ENCODE measurements around the gene PLCB3. TPM values are rescaled to one million over a fixed set of nuclear protein-coding genes. Genes with fewer than 3 reads are reported as not detected.

PLCB3 gene
- total and polyA plus RNA-seq, 2 of the 13 experiments (the other 11 are each of a cell fraction or from before 2014, with no cell fraction given): 7.5 to 13.8 TPM

DNA sequence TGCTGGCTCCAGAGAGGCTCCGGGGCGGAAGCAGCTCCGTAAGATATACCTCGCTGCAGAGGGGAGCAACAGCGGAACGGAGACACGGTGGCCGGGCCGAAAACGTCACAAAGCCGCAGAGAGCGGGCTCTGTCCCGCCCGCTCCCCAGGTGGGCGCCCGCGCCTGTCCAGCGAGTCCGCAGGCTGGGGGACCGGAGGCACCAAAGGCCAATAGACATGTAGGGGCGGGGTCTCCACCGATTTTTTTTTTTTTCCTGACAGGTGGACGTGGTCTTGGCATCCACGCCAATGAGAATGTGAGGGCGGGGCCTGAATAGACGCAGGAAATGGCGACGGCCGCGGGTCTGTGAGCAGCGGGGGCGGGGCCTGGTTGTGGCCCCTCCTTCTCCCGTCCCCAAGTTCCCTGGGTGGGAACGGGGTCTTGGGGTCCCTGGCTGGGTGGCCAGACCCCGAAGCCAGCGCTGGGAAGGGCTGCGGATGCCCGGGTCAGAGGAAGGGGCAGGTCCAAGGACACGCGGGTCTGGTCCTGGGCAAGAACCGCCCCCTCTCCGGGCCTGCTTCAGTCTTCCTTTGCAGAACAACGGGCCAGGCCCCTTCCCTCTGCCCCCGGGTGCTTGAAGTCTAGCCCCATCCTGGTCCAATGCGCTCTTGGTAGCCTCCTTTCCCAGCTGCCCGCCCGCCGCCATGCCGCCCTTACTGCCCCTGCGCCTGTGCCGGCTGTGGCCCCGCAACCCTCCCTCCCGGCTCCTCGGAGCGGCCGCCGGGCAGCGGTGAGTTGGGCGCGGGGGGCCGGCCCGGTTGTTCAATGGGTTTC, 21.0 kb upstream of the PLCB3 start, which contains the start of gene DNAJC4 (continued):
- no peak for TF ChIP-seq MLLT10 (CRISPR knock-in tag; IDR thresholded peaks at IDR 0.05)
- TF ChIP-seq BRCA1 (CRISPR knock-in tag; IDR thresholded peaks at IDR 0.05): no peak
- no peak for TF ChIP-seq NFIB (CRISPR knock-in tag; IDR thresholded peaks at IDR 0.05; ENCODE audit: borderline replicate concordance)
- no peak for TF ChIP-seq ZFP82 (CRISPR knock-in tag; IDR thresholded peaks at IDR 0.05; ENCODE audit: borderline replicate concordance)
- no peak for TF ChIP-seq ZUFSP (CRISPR knock-in tag; IDR thresholded peaks at IDR 0.05; ENCODE audit: borderline replicate concordance)
- peak; percentile 24 for TF ChIP-seq MAX (IDR thresholded peaks at IDR 0.05)
- no peak for TF ChIP-seq ZNF674 (CRISPR knock-in tag; IDR thresholded peaks at IDR 0.05; ENCODE audit: low read depth)
- TF ChIP-seq GLI4 (CRISPR knock-in tag; IDR thresholded peaks at IDR 0.05; ENCODE audit: borderline replicate concordance): no peak; the same call in 1 of the 2 replicates
- no peak for TF ChIP-seq KLF13 (CRISPR knock-in tag; IDR thresholded peaks at IDR 0.05)
- TF ChIP-seq FOXO1 (CRISPR knock-in tag; IDR thresholded peaks at IDR 0.05): no peak
- no peak for TF ChIP-seq ZNF34 (CRISPR knock-in tag; IDR thresholded peaks at IDR 0.05; ENCODE audit: borderline replicate concordance)
- TF ChIP-seq ZBTB40 (IDR thresholded peaks at IDR 0.05): no peak
- TF ChIP-seq ZBTB40 (CRISPR knock-in tag; IDR thresholded peaks at IDR 0.05): peak; percentile 53; the same call in 1 of the 2 replicates
- TF ChIP-seq CBX2 (IDR thresholded peaks at IDR 0.05; ENCODE audit: low read depth, low read length): no peak
- no peak for TF ChIP-seq CBX2 (CRISPR knock-in tag; IDR thresholded peaks at IDR 0.05; ENCODE audit: low read depth)
- no peak for TF ChIP-seq ZMAT3 (CRISPR knock-in tag; conservative IDR thresholded peaks at IDR 0.05)
- no peak for TF ChIP-seq MBNL3 (CRISPR knock-in tag; conservative IDR thresholded peaks at IDR 0.05)
- no peak for TF ChIP-seq NFE2L2 (IDR thresholded peaks at IDR 0.05; ENCODE audit: low read length)
- no peak for TF ChIP-seq RBAK (CRISPR knock-in tag; IDR thresholded peaks at IDR 0.05)
- TF ChIP-seq EEA1 (CRISPR knock-in tag; IDR thresholded peaks at IDR 0.05; ENCODE audit: borderline replicate concordance): no peak; the same call in 1 of the 2 replicates
